K562 (cell line): Measurements from ENCODE around the gene SLC35E1. TPM values are rescaled to one million over a fixed set of nuclear protein-coding genes. Genes with fewer than 3 reads are reported as not detected.

Experiments
- ATAC-seq: fragments of 200-7000 bp; cut with Tn5 transposase; 3 replicates; pipeline ENCODE4 v1.9.1; 2020; ENCODE audit warnings: moderate library complexity
- BruUV-seq: library from RNA; stranded (reverse); fragments of 400-500 nt; replicated peaks from 2 replicates; lab custom pipeline; 2021; lab: Mats Ljungman, UMichigan
- CTCF ChIA-PET: fragments of 300-600 bp; formaldehyde crosslinking; extraction: SDS; loops from one replicate; lab custom pipeline; 2021; ENCODE audit warnings: low intra/inter-chr PET ratio; lab: Yijun Ruan, JAX
- POLR2A ChIA-PET: fragments of 300-600, 350-650 bp; sonication (Branson Sonifier 250); formaldehyde crosslinking; extraction: SDS; loops from one replicate; lab custom pipeline; 2021; ENCODE audit warnings: antibody characterized with exemption, inconsistent platforms; lab: Yijun Ruan, JAX
- DNase-seq, 4 experiments: peaks; one replicate each; pipeline versions ENCODE4 v3.0.0 to v3.0.0-alpha.2; 2011 to 2018; ENCODE audit warnings: low spot score in 3 of 4, mixed read lengths in 3 of 4; ENCODE audit errors: extremely low read depth in 1 of 4
- FAIRE-seq: peaks from 2 replicates; lab custom pipeline; 2011; peaks lifted over from hg19 to GRCh38; lab: Jason Lieb, UNC
- H2AFZ ChIP-seq: 2 replicates; pipeline ENCODE4 v1.6.0; 2011; ENCODE audit warnings: low read depth, low read length, control low read depth, inconsistent platforms
- H3K27ac ChIP-seq: fragments of 200-600 bp; 3 replicates; pipeline ENCODE4 v1.8.0; 2011; ENCODE audit warnings: low read depth, mild to moderate bottlenecking, control low read depth, inconsistent platforms, low read length, moderate library complexity, mixed read lengths; ENCODE audit errors: extremely low read depth
- H3K27me3 ChIP-seq, 2 experiments: fragments of 300-600 bp in 1 of 2; 2 replicates in 1 of 2; 3 replicates in 1 of 2; pipeline versions ENCODE4 v1.6.0 to v1.8.0; 2011; ENCODE audit warnings: inconsistent platforms in 2 of 2, low read length in 2 of 2, mild to moderate bottlenecking in 1 of 2, mixed read lengths in 1 of 2, moderate library complexity in 1 of 2; ENCODE audit not compliant: control insufficient read depth in 2 of 2, insufficient read depth in 2 of 2
- H3K36me3 ChIP-seq: fragments of 300-600 bp; 3 replicates; pipeline ENCODE4 v1.8.0; 2011; ENCODE audit warnings: mild to moderate bottlenecking, low read length, inconsistent platforms; ENCODE audit not compliant: control insufficient read depth, insufficient read depth
- H3K4me1 ChIP-seq, 2 experiments: fragments of 200-600 bp in 1 of 2; replicated peaks in 1 of 2; 2 replicates in 1 of 2; 3 replicates in 1 of 2; pipeline versions ENCODE4 v1.5.1 to v1.8.0; 2011; ENCODE audit warnings: inconsistent platforms in 2 of 2, low read length in 2 of 2, mild to moderate bottlenecking in 1 of 2, mixed read lengths in 1 of 2, moderate library complexity in 1 of 2; ENCODE audit not compliant: control insufficient read depth in 2 of 2, insufficient read depth in 2 of 2
- H3K4me2 ChIP-seq: 2 replicates; pipeline ENCODE4 v1.6.1; 2011; ENCODE audit warnings: low read length, control low read depth, inconsistent platforms, mixed read lengths; ENCODE audit not compliant: insufficient read depth
- H3K4me3 ChIP-seq: fragments of 200-600 bp; sonication (generic), shearing (Covaris generic); 2 replicates; pipeline ENCODE4 v1.5.1; 2016; ENCODE audit warnings: control low read depth, inconsistent platforms
- H3K79me2 ChIP-seq: fragments of 200-600 bp; 3 replicates; pipeline ENCODE4 v1.8.0; 2011; ENCODE audit warnings: low read length, inconsistent platforms; ENCODE audit not compliant: control insufficient read depth, insufficient read depth
- H3K9ac ChIP-seq, 2 experiments: 2 replicates each; pipeline versions ENCODE4 v1.6.0 to v1.6.1; 2011; ENCODE audit warnings: low read depth in 2 of 2, low read length in 2 of 2, control low read depth in 1 of 2, inconsistent platforms in 1 of 2, mild to moderate bottlenecking in 1 of 2, mixed read lengths in 1 of 2; ENCODE audit not compliant: insufficient read depth in 1 of 2
- H3K9me1 ChIP-seq: one replicate; pipeline ENCODE4 v1.6.0; 2011; ENCODE audit warnings: inconsistent platforms, mild to moderate bottlenecking, low read length, moderate library complexity; ENCODE audit not compliant: control insufficient read depth, insufficient read depth
- H3K9me3 ChIP-seq: replicated peaks from 2 replicates; pipeline ENCODE4 v1.5.1; 2011; ENCODE audit warnings: low read depth, low read length, inconsistent platforms; ENCODE audit not compliant: control insufficient read depth, insufficient read depth
- H4K20me1 ChIP-seq: replicated peaks from 2 replicates; pipeline ENCODE4 v1.6.1; 2011; ENCODE audit warnings: low read length, inconsistent platforms, mixed read lengths; ENCODE audit not compliant: control insufficient read depth, insufficient read depth
- POLR2A ChIP-seq: fragments of 450-650 bp; conservative IDR thresholded peaks from 2 replicates; pipeline ENCODE4 v1.6.1; 2016
- POLR2G ChIP-seq: fragments of 200-400 bp; formaldehyde crosslinking; IDR thresholded peaks from 2 replicates; pipeline ENCODE4 v1.6.1; 2017; ENCODE audit warnings: low read depth, mild to moderate bottlenecking, antibody characterized with exemption, low read length, moderate library complexity
- RBFOX2 ChIP-seq: fragments of 200-400 bp; formaldehyde crosslinking; IDR thresholded peaks from 2 replicates; pipeline ENCODE4 v1.6.1; 2017; ENCODE audit warnings: low read depth, mild to moderate bottlenecking, low read length, moderate library complexity
- RBM22 ChIP-seq: fragments of 200-400 bp; formaldehyde crosslinking; IDR thresholded peaks from 2 replicates; pipeline ENCODE4 v1.6.1; 2018; ENCODE audit warnings: low read length, low read depth; ENCODE audit not compliant: poor library complexity, severe bottlenecking
- U2AF2 ChIP-seq: fragments of 200-400 bp; formaldehyde crosslinking; optimal IDR thresholded peaks from 2 replicates; pipeline ENCODE3; 2017; ENCODE audit warnings: low read depth, mild to moderate bottlenecking, low read length
- USF1 ChIP-seq: sonication (generic); formaldehyde crosslinking; IDR thresholded peaks from 2 replicates; pipeline ENCODE4 v1.9.0; 2022; ENCODE audit warnings: mild to moderate bottlenecking, missing genetic modification reagents
- WHSC1 ChIP-seq: IDR thresholded peaks from one replicate; pipeline ENCODE4 v1.6.1; 2012; ENCODE audit warnings: low read length, control low read depth, inconsistent platforms
- ZBTB12 ChIP-seq: fragments of 250-450 bp; sonication (Bioruptor Pico); IDR thresholded peaks from 2 replicates; pipeline ENCODE4 v1.4.0; 2020
- WGBS: fragments of 100-300 bp; shearing (Covaris generic); methylation state at CpG from one replicate; pipeline ENCODE4 v1.1.6; 2016; ENCODE audit warnings: low coverage, mixed read lengths; ENCODE audit not compliant: insufficient coverage; ENCODE audit errors: missing lambda C conversion rate; 5-methylcytosine and 5-hydroxymethylcytosine counted together
- in situ Hi-C: fragments of 300-500 bp; cut with MboI; formaldehyde crosslinking; loops from 4 replicates; pipeline ENCODE4 v1.15.0; 2018; ENCODE audit warnings: inconsistent platforms, mixed read lengths
- intact Hi-C: fragments of 100-400 bp; cut with micrococcal nuclease; formaldehyde crosslinking; loops from 2 replicates; pipeline ENCODE4 v1.14.2; 2022
- polyA plus RNA-seq, 8 experiments: library from polyadenylated mRNA; depleted of rRNA in 4 of 8; stranded (reverse) in 5 of 8; unstranded in 3 of 8; fragments of >200 nt; fragmentation: Nextera tagmentation in 2 of 8; fragmentation: Illumina TruSeq in 1 of 8; extraction: Ambion mirVana in 2 of 8; extraction: Trizol in 1 of 8; gene quantifications; 2 replicates each; pipeline versions ENCODE4 v1.2.1 to v1.2.3, GENCODE V29; 2011 to 2014; ENCODE audit warnings: inconsistent platforms in 1 of 8, missing spikeins in 1 of 8
- total RNA-seq, 7 experiments: library from RNA; depleted of rRNA in 6 of 7; stranded (reverse); fragments of >200 nt in 6 of 7; fragmentation: Illumina TruSeq in 2 of 7; extraction: Trizol in 2 of 7; gene quantifications; 2 replicates each; pipeline versions ENCODE4 v1.2.1 to v1.2.3, GENCODE V29; 2011 to 2021; ENCODE audit warnings: low replicate concordance in 1 of 7

Gene SLC35E1
- total and polyA plus RNA-seq, 9 of the 15 experiments (the other 6 are each of a cell fraction or from before 2014, with no cell fraction given): 15.0 to 40.1 (median 25.7) TPM

DNA sequence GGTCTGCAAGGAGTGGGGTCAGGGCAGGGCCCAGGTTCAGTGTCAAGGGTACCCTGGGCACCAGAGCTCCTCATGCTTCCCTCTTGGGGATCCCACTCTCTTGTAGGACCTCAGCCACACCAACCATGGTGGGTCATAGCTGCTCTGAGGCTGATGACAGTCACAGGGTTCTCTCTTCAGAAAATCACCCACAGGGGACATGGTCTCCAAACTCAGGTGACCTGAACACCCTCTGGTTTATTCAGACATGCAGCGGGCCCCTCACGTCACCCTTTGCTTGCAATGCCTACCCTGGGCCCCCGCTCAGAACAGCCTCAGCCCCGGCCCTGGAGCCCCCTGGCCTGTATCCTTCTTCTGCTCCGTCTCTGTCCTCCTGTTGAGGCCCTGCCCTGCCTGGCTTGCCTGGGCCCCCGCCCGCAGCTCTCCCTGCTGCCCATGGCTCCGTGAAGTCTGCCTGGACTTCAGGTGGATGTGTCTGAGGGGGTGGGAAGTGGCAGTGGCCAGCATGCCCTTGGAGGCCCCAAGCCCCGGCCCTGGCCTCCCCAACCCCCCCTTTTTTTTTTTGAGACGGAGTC lies 50.4 kb downstream of the SLC35E1 start (continued):
- TF ChIP-seq POLR2G (peak; percentile 39; the same call in 1 of the 2 replicates), ZBTB12 (CRISPR knock-in tag) (no peak)

DNA sequence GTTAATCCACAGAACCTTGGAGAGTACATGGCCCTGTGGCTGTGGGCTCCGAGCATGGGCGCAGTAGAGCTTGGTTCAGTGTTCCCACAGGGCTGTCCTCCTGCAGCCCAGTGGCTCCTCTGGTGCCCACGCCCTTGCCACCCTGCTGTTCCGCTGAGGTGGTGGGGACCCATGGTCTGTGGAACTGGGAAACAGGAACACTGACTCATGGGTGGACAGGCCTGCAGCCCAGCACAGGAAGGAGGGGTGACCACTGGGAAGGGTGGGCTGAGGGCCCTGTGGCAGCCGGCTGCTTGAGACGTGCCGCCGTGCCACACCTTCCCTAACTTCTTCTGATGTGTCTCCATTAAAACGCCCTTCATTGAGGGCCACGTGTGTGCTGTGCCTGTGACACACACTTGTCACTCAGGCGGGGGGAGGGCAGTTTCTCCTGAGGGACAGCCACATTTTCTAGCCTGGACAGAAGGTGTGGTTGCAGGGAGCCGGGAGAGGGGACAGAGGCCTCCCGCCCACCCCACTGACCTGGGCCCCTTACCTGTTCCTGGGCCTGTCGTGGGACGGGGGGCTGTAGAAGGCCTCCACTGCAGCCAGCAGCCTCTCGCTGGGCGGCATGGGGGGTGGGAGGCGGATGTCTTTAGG lies 51.1 kb downstream of the SLC35E1 start:
- DNase-seq: peak in 1 of 4 experiments; percentile 14
- H3K36me3 ChIP-seq: peaks cover 91% of the 10 kb centered on the region
- no peaks in the 10 kb centered on the region for H3K9me1 ChIP-seq
- WGBS: 91% methylated on average over 16 of the region's 18 CpGs
- H3K27ac ChIP-seq: no peak overlapping the region
- no peak overlapping the region; a peak in 1 of 4 replicates for H3K9ac ChIP-seq
- no peaks in the 10 kb centered on the region for H3K79me2 ChIP-seq
- no peaks in the 10 kb centered on the region for H3K9me3 ChIP-seq
- no peak overlapping the region for H3K4me2 ChIP-seq
- peaks cover 9% of the 10 kb centered on the region; the same call in 1 of the 2 replicates for H4K20me1 ChIP-seq
- ChIA-PET CTCF (no interaction called here), POLR2A (no interaction called here)
- H3K27me3 ChIP-seq: no peaks in the 10 kb centered on the region
- TF ChIP-seq U2AF2: no peak
- peak; percentile 51; the same call in 1 of the 2 replicates for TF ChIP-seq RBFOX2
- peak; percentile 67 for TF ChIP-seq POLR2G
- peak; percentile 52 for TF ChIP-seq RBM22
- TF ChIP-seq POLR2A: peak; percentile 11; the same call in 1 of the 2 replicates
- no peak for TF ChIP-seq WHSC1
- no peak for TF ChIP-seq USF1
- in situ Hi-C loops: no loop called here
- no peak for ATAC-seq
- no TSS peak for BruUV-seq
- intact Hi-C loops: no loop called here
- H3K4me1 ChIP-seq: peaks cover 0 to 14% of the 10 kb centered on the region in 2 experiments; a peak in 2 of 5 replicates
- no peak overlapping the region for H2AFZ ChIP-seq
- no peak overlapping the region for H3K4me3 ChIP-seq
- FAIRE-seq: no peak
